Measurements from ENCODE around the gene EFNA3.

DNA sequence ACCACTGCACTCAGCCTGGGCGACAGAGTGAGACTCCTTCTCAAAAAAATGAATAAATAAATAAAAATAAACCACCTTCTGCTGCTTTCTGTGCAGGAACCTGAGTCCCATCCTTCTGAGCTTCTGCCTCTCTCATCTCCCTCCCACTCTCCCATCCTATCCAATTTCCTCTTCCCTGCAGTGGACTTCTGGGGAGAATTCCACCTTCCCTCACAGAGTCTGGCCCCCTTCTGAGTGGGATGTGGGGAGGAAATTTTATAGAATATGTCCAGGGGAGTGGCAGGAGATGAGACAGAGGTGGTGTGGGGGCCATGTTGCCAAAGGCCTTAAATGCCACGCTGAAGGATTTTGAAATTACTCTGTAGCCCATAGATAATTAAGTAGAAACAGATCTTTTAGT lies 43.7 kb downstream of the EFNA3 start:
- TF ChIP-seq EZH2 (IDR thresholded peaks at IDR 0.05; ENCODE audit: borderline replicate concordance, low read depth, low read length, severe bottlenecking) (no peak), JUN (IDR thresholded peaks at IDR 0.05; ENCODE audit: borderline replicate concordance, insufficient read depth, insufficient read length, low read depth) (no peak)

Measured in endothelial cell of umbilical vein (primary cell).